ENCODE data around the gene GNG14. TPM values are rescaled to one million over a fixed set of nuclear protein-coding genes. Genes with fewer than 3 reads are reported as not detected.

Gene GNG14
- total RNA-seq, 1 experiment from 2014 or later, result not detected

DNA sequence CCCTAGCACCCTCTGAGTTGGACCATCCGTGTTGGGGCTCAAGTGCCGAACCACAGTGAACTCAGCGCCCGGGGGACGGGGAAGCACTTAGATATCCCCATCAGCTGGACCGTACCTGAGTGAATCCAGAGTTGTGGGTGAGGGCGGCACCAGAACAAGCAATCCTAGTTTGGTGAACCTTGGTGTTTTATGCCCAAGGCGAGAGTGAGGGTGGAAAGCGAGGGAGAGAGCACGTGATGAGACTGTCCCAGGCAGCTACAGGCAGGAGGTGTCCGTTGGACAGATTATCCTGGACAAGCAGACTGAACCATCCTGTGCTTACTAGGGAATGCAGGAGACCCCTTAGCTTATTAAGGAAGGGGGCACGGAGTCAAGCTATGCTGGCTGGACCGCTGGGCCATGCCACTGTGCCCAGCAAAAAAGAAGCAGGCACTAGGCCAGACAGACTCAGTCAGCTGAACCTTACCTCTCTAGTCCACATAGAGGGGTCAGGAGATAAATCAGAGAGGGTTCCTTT lies 50.1 kb downstream of the GNG14 start:
- no peak for DNase-seq
- H3K27ac ChIP-seq, result peak overlapping the region; percentile 99
- no peaks in the 10 kb centered on the region for H3K27me3 ChIP-seq
- no peaks in the 10 kb centered on the region for H3K9me3 ChIP-seq (replicated peaks)
- peaks cover 8% of the 10 kb centered on the region for H3K36me3 ChIP-seq
- peaks cover 10% of the 10 kb centered on the region; the same call in 1 of the 2 replicates for H3K4me1 ChIP-seq
- H3K4me3 ChIP-seq, result peak overlapping the region; percentile 82

Other genes starting within 250 kb of the GNG14 start
- gene ZNF443, start 247.0 kb upstream of the GNG14 start, total RNA-seq (2014; rRNA removed; shearing (Covaris generic)), result 10.8 and 12.0 TPM in 2 replicates
- gene ZNF709, start 203.2 kb upstream of the GNG14 start, total RNA-seq (2014; rRNA removed; shearing (Covaris generic)), result 10.6 and 13.3 TPM in 2 replicates
- gene ZNF564, start 136.5 kb upstream of the GNG14 start, total RNA-seq (2014; rRNA removed; shearing (Covaris generic)), result 9.3 and 10.8 TPM in 2 replicates
- gene ZNF490, start 77.2 kb upstream of the GNG14 start, total RNA-seq (2014; rRNA removed; shearing (Covaris generic)), result 8.0 and 9.3 TPM in 2 replicates
- 25.0 and 25.7 TPM in 2 replicates for gene ZNF791, start 77.1 kb upstream of the GNG14 start, total RNA-seq (2014; rRNA removed; shearing (Covaris generic))
- gene MAN2B1, start 21.3 kb upstream of the GNG14 start, total RNA-seq (2014; rRNA removed; shearing (Covaris generic)), result 31.4 and 34.6 TPM in 2 replicates
- gene WDR83, start 21.2 kb upstream of the GNG14 start, total RNA-seq (2014; rRNA removed; shearing (Covaris generic)), result 11.4 and 11.9 TPM in 2 replicates
- gene DHPS, start 6.1 kb upstream of the GNG14 start, total RNA-seq (2014; rRNA removed; shearing (Covaris generic)), result 116 and 128 TPM in 2 replicates
- gene FBXW9, start 8.6 kb downstream of the GNG14 start, total RNA-seq (2014; rRNA removed; shearing (Covaris generic)), result 7.8 and 8.3 TPM in 2 replicates
- 72.4 and 80.9 TPM in 2 replicates for gene TNPO2, start 35.9 kb downstream of the GNG14 start, total RNA-seq (2014; rRNA removed; shearing (Covaris generic))
- gene TRIR, start 46.7 kb downstream of the GNG14 start, total RNA-seq (2014; rRNA removed; shearing (Covaris generic)), result 431 and 462 TPM in 2 replicates
- 79.5 and 87.1 TPM in 2 replicates for gene GET3, start 49.5 kb downstream of the GNG14 start, total RNA-seq (2014; rRNA removed; shearing (Covaris generic))
- gene BEST2, start 63.8 kb downstream of the GNG14 start, total RNA-seq (2014; rRNA removed; shearing (Covaris generic)), result 0.04 and 0.10 TPM in 2 replicates
- 14.1 and 19.0 TPM in 2 replicates for gene HOOK2, start 87.6 kb downstream of the GNG14 start, total RNA-seq (2014; rRNA removed; shearing (Covaris generic))
- gene JUNB, start 103.5 kb downstream of the GNG14 start, total RNA-seq (2014; rRNA removed; shearing (Covaris generic)), result 34.8 and 39.7 TPM in 2 replicates
- 55.9 and 64.6 TPM in 2 replicates for gene PRDX2, start 113.8 kb downstream of the GNG14 start, total RNA-seq (2014; rRNA removed; shearing (Covaris generic))
- not detected in 2 replicates for gene THSD8, start 114.1 kb downstream of the GNG14 start, total RNA-seq (2014; rRNA removed; shearing (Covaris generic))
- gene RNASEH2A, start 118.6 kb downstream of the GNG14 start, total RNA-seq (2014; rRNA removed; shearing (Covaris generic)), result 92.4 and 99.0 TPM in 2 replicates
- 0.45 TPM in 1 of 2 replicates, not detected in the other for gene RTBDN, start 146.6 kb downstream of the GNG14 start, total RNA-seq (2014; rRNA removed; shearing (Covaris generic))
- 4.3 and 5.6 TPM in 2 replicates for gene MAST1, start 150.5 kb downstream of the GNG14 start, total RNA-seq (2014; rRNA removed; shearing (Covaris generic))
- gene DNASE2, start 193.5 kb downstream of the GNG14 start, total RNA-seq (2014; rRNA removed; shearing (Covaris generic)), result 16.4 and 16.8 TPM in 2 replicates
- gene KLF1, start 199.2 kb downstream of the GNG14 start, total RNA-seq (2014; rRNA removed; shearing (Covaris generic)), result 0.06 TPM in 1 of 2 replicates, not detected in the other
- 29.7 and 33.6 TPM in 2 replicates for gene GCDH, start 203.2 kb downstream of the GNG14 start, total RNA-seq (2014; rRNA removed; shearing (Covaris generic))
- 0.24 TPM in 1 of 2 replicates, not detected in the other for gene SYCE2, start 231.3 kb downstream of the GNG14 start, total RNA-seq (2014; rRNA removed; shearing (Covaris generic))
- gene FARSA, start 245.7 kb downstream of the GNG14 start, total RNA-seq (2014; rRNA removed; shearing (Covaris generic)), result 65.8 and 77.3 TPM in 2 replicates